Measurements from ENCODE around the gene GTPBP6.
"Not testable (repeated sequence)": the region's sequence is repeated elsewhere in the genome, so short reads cannot be mapped to it uniquely, and the experiment has no call there.

The GTPBP6 gene

DNA sequence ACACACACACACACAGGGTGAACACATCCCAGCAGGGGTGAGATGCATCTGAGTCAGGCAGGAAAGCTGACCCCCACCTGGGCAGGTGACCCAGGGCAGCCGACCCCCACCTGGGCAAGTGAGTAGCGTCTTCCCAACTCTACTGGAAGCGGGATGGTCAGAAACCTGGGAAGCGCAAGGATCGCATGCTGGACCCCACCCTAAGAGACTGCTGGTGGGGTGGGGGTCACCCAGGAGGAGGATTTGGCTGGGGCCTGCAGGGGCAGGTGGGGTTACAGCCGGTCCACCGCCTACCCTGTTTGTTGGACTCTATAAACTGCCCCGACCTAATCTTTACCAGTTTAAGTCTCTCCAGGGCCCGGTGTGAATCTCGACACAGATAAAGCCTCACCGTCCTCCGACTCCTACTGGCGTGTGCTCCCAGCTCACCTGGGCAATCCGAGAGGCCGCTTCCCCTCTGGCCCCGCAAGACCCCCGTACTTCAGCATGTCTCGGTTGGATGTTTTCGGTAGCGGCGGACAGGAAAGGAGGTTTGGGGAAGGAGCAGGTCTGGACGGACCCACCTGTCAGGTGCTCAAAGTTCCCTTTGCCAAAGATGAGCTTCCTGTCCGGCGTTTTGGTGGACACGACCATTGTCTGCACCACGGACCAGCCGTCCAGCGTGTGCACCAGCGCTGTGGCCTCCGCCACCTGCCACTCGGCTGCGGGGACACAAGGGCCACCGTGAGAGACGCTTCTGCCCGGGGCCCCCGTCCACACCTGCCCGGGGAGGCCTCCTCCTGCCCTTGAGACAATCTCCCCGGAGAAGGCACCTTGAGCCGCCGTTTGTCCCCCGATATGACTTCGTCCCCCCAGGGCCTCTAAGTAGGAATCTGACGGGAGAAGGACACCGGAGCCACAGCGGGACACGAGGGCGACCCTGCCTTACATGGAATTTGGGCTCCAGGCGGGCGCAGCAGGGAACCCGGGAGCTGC is 2.0 kb downstream of the GTPBP6 start:
- no peak for DNase-seq (ENCODE audit: low spot score)

DNA sequence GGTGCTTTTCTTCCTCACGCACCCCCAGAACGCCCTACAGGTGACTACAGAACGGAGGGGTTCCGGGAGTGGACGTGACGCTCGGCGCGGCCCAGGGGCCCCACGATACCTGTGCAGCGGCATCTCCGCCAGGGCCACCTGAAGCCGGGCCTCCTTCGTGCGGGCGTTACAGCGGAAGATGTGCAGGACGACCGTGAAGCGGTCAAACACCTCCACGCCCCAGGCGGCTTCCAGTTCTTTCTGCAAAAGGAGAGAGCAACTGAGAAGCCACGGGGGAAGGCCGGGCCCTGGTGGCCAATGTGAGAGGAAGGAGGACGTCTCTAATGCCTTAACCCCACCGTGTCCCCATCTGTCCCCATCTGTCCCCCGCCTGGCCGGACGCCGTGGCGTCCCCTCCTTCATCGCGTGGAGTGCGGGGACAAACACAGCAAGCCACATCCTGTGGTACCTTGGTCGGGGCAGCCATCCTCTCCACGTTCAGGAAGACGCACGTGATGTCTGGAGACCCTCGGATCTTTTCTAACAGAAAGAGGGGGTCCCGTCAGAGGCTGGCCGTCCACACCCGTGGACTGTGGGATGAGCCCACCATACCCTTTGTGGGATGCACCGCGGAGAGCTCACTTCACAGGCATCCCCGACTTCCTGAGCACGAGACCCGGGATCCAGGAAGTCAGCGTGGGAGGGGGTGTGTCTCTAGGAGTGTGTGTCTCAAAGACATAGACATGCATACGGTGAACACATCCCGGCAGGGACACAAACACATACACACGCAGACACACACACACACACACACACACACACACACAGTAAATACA is 3.6 kb downstream of the GTPBP6 start:
- no peak for DNase-seq (ENCODE audit: low spot score)

DNA sequence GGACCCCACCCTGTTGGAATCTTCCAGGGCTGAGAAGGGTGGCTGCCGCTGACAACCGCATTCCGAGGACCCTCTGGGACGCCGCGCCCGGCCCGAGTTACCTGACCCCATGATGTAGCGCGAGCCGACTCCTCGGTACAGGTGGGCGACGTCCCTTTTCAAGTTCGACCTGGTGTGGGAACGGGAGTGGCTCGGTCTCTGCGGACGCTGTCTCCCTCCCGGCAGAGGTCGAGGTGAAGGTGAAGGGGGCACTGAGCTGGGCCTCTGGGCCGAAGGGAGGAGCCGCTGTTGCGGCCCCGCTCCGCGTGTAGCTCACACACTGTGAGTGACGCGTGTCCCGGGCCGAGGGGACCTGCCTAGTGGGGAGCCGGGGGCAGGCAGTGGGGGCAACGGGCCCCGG is 4.5 kb downstream of the GTPBP6 start:
- DNase-seq (ENCODE audit: low spot score), result no peak

DNA sequence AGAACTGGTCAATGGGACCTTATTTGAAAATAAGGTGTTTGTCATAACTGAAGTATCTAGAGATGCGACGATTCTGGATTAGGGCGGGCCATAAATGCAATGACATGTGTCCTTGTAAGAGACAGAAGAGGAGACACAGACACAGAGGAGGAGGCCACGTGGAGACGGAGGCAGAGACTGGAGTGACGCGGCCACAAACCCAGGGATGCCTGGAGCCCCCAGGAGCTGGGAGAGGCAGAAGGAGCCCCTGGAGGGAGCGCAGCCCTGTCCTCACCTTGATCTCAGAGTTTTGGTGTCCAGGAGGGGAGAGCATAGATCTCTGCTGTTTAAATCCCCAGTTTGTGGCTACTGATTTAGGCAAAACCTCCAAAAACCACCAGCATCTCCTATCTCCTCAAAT is 5.0 kb downstream of the GTPBP6 start:
- no peak for DNase-seq (ENCODE audit: low spot score)

DNA sequence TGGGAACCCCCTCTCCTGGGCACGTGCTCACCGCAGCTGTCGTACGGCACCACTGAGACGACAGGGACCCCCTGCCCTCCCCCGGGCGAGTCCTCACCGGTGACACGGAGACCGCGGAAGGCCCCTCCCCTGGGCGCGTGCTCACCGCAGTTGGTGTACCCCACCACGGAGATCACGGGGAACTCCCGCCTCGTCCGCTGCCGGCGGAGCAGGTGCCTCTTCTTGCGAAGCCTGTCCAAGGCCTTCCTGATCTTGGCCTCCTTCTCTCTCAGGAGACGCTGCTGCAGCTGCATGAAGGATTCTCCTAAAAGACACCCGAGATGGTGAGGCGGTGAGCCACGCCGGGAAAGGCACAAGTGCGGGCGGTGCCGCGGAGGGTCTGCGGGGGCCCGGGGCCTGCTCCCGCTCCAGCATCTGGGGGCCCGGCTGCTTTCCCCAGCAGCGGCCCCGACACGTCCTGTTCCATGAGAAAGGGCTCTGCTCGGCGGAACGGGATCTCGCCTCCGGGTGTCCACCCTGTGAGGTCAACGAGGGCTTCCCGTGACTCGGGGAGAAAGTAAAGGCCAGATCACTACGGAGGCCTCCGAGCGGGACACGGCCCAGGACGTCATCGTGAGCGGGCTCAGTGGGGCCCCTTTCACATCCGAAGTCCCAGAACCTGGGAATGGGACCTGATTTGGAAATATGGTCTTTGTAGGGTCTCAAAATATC is 5.8 kb downstream of the GTPBP6 start:
- no peak for DNase-seq (ENCODE audit: low spot score)

DNA sequence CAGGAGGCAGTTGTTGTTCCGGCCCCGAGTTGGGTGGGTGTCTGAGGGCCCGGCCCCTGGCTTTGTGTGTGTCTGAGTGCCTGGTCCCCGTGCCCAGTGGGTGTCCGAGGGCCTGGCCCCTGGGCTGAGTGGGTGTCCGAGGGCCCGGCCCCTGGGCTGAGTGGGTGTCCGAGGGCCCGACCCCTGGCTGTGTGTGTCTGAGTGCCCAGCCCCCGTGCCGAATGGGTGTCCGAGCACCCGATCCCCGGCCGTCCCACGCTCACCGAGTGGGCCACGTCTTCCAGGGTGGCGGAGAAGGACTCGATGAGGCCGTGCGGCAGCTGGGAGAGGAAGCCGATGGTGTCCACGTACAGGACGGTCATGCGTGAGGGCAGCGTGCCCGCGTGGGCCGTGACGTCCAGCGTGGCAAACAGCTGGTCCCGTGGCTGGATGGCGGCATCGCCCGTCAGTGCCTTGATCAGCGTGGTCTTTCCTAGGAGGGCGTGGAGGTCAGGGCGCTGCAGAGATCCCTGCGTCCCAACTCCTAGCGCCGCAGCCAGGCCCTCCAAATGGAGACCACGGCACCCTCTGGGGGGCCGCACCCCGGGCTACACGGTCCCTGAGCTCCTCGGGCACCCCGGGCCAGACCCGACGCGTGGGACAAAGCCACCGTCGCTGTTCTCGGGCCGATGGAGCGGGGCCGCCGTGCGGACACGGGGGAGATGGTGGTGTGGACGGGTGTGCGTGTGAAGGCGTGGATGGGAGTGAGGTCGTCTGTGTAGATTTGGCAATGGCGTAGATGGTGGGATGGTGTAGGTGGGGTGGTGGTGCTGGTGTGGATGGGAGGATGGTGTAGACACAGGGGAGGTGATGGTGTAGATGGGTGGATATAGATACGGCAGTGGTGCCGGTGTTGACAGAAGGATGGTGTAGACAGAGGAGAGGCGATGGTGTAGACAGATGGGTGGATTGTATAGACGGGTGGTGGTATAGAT is 7.2 kb downstream of the GTPBP6 start:
- no peak for DNase-seq (ENCODE audit: low spot score)

DNA sequence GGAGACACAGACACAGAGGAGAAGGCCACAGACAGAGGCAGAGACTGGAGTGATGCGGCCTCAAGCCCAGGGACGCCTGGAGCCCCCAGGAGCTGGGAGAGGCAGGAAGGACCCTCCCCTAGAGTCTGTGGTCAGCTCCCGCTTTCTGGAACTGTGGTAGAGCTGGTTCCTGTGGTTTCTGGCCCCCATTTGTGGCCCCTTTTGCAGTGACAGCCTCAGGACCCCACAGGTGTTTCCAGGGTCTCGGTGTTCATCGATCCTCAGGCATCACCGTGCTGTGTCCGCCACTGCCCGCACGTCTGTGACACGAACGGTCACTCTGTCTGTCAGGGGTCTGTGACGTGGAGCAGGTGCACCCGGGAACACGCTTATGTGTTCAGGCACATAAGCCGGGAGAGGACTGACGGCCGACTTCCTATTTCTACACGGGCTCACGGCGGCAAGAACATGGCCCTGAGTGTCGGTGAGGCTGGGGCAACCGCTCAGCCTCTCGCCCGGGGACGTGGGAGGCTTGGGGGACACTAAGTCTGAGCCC is 7.9 kb downstream of the GTPBP6 start:
- DNase-seq (ENCODE audit: low spot score), result no peak

DNA sequence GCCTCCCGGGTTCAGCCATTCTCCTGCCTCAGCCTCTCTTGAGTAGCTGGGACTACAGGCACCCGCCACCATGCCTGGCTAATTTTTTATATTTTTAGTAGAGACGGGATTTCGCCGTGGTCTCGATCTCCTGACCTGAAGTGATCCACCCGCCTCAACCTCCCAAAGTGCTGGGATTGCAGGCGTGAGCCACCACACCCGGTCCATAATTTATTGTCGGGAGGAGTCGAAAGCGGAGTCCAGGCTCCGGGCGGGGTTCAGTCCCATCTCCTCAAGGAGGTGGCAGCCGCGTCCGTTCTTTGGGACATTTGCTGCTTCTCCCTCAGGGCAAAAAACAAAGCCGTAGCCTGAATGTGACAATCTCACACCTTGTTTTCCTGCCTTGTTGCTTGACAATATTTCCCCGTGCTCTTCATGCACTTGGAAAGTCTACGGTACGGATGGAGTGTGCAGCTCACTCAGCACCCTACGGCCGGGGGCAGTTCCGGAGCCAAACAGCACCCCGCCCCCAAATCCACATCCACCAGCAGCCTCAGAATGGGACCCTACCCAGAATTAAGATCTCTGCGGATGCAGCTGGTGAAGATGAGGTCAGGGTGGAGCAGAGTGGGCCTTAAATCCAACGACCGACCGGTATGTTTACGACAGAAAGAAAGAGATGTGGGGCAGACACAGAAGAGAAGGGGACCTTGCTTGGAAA is 9.6 kb downstream of the GTPBP6 start:
- no peak for DNase-seq (ENCODE audit: low spot score)

DNA sequence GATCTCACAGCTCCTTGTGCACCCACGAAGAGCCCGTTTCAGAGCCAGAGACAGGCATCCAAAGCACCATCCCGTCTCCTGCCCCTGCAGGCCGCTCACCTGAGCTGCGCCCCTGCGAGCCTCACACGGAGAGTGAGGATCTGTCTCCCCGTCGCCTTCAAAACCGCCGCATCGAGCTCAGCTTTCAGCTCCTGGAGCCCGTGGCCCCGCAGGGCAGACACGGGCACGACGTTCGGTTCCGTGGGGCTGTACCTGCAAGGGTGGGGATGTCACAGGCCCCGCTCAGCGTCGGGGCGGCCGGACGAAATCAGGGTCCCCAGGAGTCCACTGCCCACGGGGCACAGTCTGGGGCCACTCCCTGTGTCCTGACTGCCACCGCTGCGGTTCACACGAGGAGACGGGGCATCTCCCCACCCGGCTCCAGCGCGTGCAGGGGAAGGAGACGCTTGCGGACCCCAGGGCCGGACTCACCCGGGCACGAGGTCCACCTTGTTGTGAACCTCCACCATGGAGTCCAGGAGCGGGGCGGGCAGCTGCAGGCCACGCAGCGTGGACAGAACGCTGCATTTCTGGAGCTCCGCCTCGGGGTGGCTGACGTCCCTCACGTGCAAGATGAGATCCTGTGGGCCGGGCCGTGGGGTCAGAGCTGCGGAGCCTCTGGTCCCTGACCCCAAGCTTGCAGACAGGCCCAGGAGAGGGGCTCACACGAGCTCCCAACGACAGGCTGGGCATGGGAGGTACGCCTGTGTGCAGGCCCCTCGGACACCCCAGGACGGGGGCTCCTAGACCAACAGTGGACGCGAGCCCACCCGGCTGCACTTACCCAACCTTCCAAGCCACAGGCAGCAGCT is 11.1 kb downstream of the GTPBP6 start:
- no peak for DNase-seq (ENCODE audit: low spot score)

DNA sequence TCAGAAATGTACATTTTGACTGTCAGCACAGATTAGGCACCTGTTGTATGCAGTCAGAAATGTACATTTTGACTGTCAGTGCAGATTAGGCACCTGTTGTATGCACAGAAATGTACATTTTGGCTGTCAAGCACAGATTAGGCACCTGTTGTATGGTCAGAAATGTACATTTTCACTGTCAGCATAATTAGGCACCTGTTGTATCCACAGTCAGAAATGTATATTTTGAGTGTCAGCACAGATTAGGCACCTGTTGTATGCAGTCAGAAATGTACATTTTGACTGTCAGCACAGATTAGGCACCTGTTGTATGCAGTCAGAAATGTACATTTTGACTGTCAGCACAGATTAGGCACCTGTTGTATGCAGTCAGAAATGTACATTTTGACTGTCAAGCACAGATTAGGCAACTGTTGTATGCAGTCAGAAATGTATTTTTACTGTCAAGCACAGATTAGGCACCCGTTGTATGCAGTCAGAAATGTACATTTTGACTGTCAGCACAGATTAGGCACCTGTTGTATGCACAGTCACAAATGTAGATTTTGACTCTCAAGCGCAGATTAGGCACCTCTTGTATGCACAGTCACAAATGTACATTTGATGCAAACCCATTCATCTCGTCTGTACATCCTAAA is 11.9 kb downstream of the GTPBP6 start:
- not testable (repeated sequence) for DNase-seq (ENCODE audit: low spot score)

DNA sequence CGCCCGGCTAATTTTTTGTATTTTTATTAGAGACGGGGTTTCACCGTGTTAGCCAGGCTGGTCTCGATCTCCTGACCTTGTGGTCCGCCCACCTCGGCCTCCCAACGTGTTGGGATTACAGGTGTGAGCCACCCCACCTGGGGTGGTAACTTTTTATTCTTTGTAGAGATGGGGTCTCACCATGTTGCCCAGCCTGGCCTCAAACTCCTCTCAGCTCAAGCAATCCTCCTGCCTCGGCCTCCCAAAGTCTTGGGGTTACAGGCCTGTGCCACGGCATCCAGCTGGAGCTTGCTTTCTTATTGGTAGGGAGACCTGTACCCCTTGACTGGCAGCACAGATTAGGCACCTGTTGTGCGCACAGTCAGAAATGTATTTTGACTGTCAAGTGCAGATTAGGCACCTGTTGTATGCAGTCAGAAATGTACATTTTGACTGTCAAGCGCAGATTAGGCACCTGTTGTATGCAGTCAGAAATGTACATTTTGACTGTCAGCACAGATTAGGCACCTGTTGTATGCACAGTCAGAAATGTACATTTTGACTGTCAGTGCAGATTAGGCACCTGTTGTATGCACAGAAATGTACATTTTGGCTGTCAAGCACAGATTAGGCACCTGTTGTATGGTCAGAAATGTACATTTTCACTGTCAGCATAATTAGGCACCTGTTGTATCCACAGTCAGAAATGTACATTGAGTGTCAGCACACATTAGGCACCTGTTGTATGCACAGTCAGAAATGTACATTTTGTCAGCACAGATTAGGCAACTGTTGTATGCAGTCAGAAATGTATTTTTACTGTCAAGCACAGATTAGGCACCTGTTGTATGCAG is 12.6 kb downstream of the GTPBP6 start:
- not testable (repeated sequence) for DNase-seq (ENCODE audit: low spot score)

DNA sequence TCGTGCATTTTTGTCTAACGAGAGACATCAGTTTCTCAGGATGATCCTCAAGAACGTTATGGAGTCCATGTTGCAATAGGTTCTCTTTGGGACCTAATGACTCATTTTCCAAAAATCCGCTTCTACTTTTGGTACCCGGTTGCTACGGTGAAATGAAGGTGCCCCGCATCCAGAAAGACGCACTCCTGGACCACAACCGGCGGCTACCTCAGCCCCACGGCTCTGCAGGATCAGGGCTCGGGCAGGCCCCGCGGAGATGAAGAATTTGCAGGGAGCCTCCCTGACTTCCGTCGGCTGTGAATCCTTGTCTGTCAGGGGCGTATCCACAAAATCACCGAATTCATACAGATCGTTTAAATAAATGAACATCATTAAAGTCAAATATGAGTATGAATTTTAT is 15.6 kb downstream of the GTPBP6 start:
- DNase-seq (ENCODE audit: low spot score), result no peak

DNA sequence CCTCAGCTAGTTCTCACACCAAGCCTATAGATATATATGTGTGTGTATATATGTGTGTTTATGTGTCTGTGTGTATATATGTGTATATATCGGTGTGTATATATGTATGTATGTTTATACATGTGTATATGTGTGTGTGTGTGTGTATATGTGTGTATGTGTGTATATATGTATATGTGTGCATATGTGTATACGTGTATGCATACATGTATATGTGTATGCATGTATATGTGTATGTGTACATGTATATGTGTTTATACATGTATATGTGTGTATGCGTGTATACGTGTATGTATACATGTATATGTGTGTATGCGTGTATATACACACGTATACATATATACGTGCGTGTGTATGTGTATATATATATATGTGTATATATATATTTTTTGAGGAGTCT is 18.3 kb downstream of the GTPBP6 start:
- DNase-seq (ENCODE audit: low spot score), result no peak

DNA sequence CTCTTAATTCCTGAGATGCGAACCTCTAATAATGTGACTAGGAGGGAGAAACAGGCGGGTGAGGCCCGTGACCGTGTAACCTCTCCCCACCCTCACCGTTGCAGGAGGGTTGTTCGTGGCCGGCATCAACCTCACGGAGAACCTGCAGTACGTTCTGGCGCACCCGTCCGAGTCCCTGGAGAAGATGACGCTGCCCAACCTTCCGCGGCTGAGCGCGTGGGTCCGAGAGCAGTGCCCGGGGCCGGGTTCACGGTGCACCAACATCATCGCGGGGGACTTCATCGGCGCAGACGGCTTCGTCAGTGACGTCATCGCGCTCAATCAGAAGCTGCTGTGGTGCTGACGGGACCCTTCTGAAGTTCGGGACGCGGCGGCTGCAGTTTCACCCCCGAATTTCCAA is 19.6 kb downstream of the GTPBP6 start:
- no peak for DNase-seq (ENCODE audit: low spot score)

DNA sequence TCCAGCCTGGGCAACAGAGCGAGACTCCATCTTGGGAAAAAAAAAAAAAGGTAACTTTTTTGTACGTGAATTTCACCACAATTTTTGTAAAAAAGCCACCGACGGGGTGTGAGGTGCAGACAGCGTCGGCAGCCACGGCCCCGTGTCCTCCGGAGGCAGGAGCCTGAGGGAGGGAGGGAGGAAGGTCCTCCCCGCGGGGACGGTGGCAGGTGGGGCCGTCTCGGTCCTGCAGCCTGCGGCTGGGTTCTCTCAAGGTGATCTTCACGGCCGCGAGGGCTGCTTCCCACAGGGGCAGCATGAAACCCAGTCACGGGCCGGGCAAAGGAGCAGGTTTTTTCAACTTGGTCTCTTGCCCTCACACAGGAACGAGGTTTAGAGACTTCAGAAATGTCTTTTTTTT is 23.5 kb downstream of the GTPBP6 start:
- DNase-seq (ENCODE audit: low spot score), result no peak

DNA sequence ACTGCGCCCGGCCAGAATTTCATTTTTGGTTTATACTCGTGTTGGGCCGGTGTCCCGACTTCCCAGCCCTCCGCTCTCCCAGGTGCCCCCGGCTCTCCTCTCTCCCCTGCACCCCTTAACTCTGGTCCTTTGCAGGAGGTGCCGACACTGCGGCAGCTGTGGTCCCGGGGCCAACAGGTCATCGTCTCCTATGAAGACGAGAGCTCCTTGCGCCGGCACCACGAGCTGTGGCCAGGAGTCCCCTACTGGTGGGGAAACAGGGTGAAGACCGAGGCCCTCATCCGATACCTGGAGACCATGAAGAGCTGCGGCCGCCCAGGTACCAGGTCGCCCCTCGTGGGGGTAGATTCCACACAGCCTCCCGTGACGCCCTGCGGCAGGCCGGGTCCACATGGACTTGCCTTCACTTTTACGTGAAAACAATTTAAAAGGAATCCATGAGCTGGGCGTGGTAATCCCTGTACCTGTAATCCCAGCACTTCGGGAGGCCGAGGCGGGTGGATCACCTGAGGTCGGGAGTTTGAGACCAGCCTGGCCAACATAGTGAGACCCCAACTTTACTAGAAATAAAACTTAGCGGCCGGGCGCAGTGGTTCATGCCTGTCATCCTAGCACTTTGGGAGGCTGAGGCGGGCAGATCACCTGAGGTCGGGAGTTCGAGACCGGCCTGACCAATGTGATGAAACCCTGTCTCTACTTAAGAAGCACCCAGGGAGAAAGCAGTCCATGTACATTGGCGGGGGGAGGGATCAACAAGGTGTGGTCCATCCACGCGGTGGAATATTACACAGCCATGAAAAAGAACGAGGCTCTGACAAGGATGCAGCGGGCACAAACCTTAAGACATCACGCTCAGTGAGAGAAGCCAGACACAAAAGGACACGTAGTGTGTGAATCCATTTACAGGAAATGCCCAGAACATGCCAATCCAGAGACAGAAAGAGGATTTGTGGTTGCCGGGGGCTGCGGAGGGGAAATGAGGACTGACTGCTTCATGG is 25.4 kb downstream of the GTPBP6 start:
- DNase-seq (ENCODE audit: low spot score), result no peak

DNA sequence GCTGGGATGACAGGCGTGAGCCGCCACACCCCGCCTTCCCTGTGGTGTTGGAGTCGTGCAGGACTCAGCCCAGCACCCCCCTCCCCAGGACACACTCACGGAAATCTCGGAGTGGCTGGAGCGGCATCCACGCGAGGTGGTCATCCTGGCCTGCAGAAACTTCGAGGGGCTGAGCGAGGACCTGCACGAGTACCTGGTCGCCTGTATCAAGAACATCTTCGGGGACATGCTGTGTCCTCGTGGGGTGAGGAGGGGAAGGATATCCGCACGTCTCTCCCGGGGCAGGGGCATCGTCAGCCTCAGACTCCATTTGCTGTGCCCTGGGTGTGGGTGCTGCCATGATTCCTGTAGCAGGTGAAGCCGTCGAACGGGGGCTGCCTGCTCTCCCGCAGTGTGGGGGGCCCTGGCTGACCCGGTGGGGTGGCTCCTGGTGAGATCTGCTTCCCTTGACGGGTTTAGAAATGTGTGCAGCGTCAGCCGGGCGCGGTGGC is 27.1 kb downstream of the GTPBP6 start:
- no peak for DNase-seq (ENCODE audit: low spot score)

Measured in activated CD4-positive, alpha-beta T cell treated with anti-CD3 and anti-CD28 coated beads, Interleukin-2, Interleukin-4, amounts not matched to agents 100 ng/mL and 50 ng/mL, durations not matched to agents 16 hours and 8 hours (primary cell).